Left cardiac atrium (tissue), 4 donors: ENCODE results near the gene IRX4. TPM values are rescaled to one million over a fixed set of nuclear protein-coding genes. Genes with fewer than 3 reads are reported as not detected.

Experiments
- ATAC-seq, 2 donors: fragments of 200-7000 bp; cut with Tn5 transposase; one replicate each; pipeline ENCODE4 v1.9.1; 2020; ENCODE audit warnings: mild to moderate bottlenecking in 2 of 2, moderate library complexity in 2 of 2
- DNase-seq: peaks from one replicate; pipeline ENCODE4 v3.0.0-alpha.2; 2020
- intact Hi-C, 2 donors: fragments of 100-400 bp; cut with DNase I; formaldehyde crosslinking; loops; one replicate each; pipeline versions ENCODE4 v1.14.1 to v1.15.1; 2022 to 2023
- total RNA-seq, 2 donors: library from RNA; stranded (reverse); fragmentation: NEBNext Ultra II Directional; extraction: Animal tissue kit (Norgen Biotek cat#: 25700); gene quantifications; one replicate each; pipeline ENCODE4 v1.2.1, GENCODE V29; 2021
- donor health status: DM: no; HTN: yes; CAD: no.
- donor health status: DM: no; HTN: yes; CAD: no; lungs with severe emphysema.
- donor health status: DM: yes; HTN: yes; CAD: no.
- donor health status: Dilated cardiomyopathy.

IRX4 gene
- total RNA-seq, 2 donors from 2014 or later: 0.18 to 0.50 TPM

DNA sequence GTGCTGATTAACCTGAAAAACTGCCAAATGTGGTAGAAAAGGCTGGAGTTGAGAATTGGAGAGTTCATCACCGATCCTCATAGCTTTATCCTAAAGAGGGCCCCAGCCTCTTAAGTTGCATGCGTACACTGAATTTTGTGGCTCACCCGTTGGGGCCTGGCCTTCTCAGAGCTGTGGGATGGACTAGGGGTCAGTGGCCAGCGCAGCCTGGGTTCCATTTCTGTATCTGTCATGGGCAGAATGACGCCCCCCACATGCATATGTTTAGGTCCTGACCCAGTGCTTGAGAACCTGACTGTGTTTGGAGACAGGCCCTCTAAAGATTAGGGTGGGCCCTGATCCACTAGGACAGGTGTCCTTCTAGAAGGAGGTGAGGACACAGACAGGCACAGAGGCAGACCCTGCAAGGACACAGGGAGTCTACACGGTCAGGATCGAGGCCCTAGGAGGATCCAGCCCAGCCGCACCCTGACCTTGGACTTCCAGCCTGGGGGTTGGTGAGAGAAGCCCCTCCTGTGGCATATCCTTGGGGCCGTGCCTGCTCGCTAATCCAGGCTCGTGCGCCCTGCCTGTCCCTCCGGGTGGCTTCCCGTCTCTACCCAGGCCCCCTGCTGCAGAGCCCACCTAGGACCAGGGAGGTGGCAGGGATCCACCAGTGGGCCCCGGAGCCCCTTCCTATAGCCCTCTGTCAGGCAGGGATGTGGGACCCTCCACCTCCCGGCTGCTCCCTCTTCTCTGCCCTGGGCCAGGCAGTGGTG is 49.3 kb downstream of the IRX4 start:
- DNase-seq: no peak
- intact Hi-C loops: no loop called here
- no peak for ATAC-seq

DNA sequence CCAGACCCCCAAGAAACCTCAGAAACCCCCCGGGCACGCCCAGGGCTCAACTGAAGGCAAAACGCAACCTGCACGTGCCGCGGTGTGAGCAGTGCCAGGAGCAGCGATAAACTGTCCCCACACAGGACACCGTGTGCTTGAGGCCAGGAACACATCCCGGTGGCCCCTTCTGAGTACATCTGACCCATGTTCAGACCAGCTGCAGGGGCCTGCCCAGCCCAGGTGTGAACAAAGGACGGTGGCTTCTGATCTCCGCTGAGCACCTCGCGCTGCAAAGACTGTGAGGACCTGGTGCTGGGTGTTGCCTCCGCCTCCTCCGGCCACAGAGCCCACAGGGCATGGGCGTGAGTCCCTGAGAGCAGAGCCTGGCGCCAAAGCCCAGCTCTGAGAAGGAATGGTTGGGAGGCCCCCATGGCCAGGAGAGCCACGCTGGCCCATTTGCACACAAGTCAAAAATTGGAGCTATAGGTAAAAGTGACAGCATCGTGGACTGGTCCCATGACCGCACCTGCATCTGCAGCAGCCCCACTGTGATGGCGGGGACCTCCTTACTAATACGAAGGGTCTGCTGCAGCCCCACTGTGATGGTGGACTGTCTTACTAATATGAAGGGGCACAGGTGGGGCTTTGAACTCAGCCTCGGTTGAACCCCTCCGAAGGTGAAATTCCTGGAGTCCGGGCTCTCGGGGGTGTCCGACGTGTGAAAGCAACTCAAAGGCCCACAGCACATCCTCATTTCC is 50.0 kb downstream of the IRX4 start:
- ATAC-seq: no peak
- intact Hi-C loops: no loop called here
- no peak for DNase-seq

DNA sequence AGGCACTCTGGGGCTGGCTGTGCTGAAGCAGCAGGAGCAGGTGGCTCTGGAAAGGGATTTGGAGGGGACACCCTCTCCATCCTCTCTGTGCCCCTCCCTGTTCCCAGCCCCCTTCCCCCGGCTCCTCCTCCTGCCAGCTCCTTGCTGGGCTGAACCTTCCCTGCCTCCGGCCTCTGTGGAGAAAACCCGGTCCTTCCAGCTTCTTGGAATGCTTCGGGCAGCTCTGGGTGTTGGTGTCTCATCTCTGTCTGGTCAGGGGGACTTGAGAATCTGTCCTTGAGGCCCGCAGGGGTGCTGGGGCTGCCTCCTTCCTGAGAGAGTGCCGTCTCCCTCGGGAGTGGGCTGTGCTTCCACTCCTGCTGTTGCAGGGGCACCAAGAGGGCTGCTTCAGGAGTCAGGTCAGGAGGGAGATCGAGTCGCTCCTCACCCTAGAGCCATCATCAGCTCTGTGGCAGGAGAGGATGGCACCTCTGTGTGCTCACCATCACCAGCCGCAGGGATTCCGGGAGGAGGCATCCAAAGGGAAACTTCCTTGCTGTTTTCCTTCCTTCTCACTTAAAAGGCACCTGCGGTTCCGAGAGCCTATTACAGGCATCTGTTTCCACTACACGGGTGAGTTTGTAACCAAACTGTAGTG is 50.9 kb downstream of the IRX4 start:
- DNase-seq (no peak), ATAC-seq (no peak)
- intact Hi-C loops: no loop called here

- intact Hi-C loops: no loop called here
- no peak for ATAC-seq
- no peak for DNase-seq
These were observed 51.5 kb downstream of the IRX4 start for GRCh38 chr5:1831257-1831656.

DNA sequence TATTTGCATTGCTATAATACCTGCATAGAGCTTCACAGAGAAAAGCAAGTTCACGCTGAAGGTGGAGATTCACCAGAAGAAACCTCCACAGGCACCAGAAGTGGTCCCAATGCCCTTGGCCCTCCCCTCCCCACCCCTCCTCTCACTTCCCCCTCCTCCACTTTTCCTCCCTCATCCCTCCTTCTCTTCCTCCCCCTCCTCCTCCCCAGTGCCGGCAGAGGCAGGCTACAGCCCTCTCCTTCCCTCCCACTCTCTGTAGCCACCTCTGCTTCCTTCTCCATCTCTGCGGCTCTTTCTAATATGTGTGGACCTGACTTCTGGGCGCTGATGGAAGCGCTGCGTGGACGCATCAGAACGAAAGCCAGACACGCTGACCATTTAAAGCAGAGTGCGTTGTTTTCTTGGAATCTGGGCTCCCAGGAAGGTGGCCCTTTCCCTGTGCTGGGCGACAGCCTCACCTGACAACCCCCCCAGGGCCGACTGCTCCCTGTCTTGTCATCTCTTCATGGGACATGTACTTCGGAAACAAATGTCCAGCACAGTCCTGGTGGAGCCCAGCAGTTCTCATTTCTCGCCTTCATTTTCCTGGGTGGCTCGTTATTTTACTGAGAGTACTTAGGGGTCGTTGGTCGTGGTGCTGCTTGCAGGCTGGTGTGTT is 52.0 kb downstream of the IRX4 start:
- no peak for ATAC-seq
- no peak for DNase-seq
- intact Hi-C loops: no loop called here

DNA sequence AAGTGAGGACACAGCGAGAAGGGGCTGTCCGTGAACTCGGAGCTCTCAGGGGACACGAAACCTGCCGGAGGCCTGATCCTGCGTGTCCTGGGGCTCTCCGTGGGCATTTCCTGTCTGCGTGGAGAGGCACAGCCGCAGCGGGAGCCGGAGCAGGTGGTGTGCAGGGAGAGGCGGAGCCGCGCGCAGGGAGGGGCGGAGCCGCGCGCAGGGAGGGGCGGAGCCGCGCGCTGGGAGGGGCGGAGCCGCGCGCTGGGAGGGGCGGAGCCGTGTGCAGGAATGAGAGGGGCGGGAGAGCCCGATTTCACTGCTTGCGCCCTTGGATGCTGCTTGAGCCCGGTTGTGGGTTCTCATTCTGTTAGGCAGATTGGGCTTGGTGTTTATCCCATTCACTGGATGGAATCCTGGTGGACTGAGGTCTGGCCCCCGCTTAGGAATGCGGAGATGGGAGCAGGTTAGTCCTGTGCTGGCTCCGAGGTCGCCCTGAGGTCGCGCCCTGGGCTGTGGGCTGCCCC is 54.8 kb downstream of the IRX4 start:
- DNase-seq (no peak), ATAC-seq (no peak)
- intact Hi-C loops: no loop called here

Other genes with a start within 250 kb of the IRX4 start
- gene MRPL36, start 83.1 kb downstream of the IRX4 start, total RNA-seq: 10 to 100 TPM; 47.3 to 50.9 TPM
- gene NDUFS6, start 81.5 kb downstream of the IRX4 start, total RNA-seq: 10 to 100 TPM; 84.2 to 86.1 TPM